Astrocyte (in vitro differentiated cells and primary cell): ENCODE results near the gene PLA2G3. TPM values are rescaled to one million over a fixed set of nuclear protein-coding genes. Genes with fewer than 3 reads are reported as not detected.
A peak's percentile ranks its signal among the peaks of the same experiment; 100 is the strongest.

Experiments
- DNase-seq: peaks from one replicate; pipeline ENCODE4 v3.0.0-alpha.2; 2010; ENCODE audit warnings: low read depth
- FAIRE-seq: peaks from 2 replicates; lab custom pipeline; 2011; peaks lifted over from hg19 to GRCh38; lab: Jason Lieb, UNC
- H2AFZ ChIP-seq: 2 replicates; pipeline ENCODE4 v1.6.0; 2012; ENCODE audit warnings: low read depth, low read length, inconsistent platforms
- H3K27ac ChIP-seq: 2 replicates; pipeline ENCODE4 v1.5.1; 2011; ENCODE audit warnings: low read depth, low read length, inconsistent platforms
- H3K27me3 ChIP-seq: 2 replicates; pipeline ENCODE4 v1.6.0; 2011; ENCODE audit warnings: low read length, inconsistent platforms; ENCODE audit not compliant: insufficient read depth
- H3K36me3 ChIP-seq: 2 replicates; pipeline ENCODE4 v1.5.1; 2011; ENCODE audit warnings: low read length, inconsistent platforms; ENCODE audit not compliant: insufficient read depth
- H3K4me1 ChIP-seq: 2 replicates; pipeline ENCODE4 v1.5.1; 2011; ENCODE audit warnings: low read length, inconsistent platforms; ENCODE audit not compliant: insufficient read depth
- H3K4me2 ChIP-seq: 2 replicates; pipeline ENCODE4 v1.6.0; 2012; ENCODE audit warnings: low read length, inconsistent platforms
- H3K4me3 ChIP-seq: 2 replicates; pipeline ENCODE4 v1.5.1; 2011; ENCODE audit warnings: low read depth, mild to moderate bottlenecking, low read length, inconsistent platforms; ENCODE audit not compliant: insufficient read depth
- H3K79me2 ChIP-seq: 2 replicates; pipeline ENCODE4 v1.6.0; 2012; ENCODE audit warnings: mild to moderate bottlenecking, low read length, inconsistent platforms; ENCODE audit not compliant: insufficient read depth
- H3K9ac ChIP-seq: 2 replicates; pipeline ENCODE4 v1.6.0; 2012; ENCODE audit warnings: mild to moderate bottlenecking, low read length, inconsistent platforms
- H3K9me3 ChIP-seq: 2 replicates; pipeline ENCODE4 v1.5.1; 2012; ENCODE audit warnings: low read depth, mild to moderate bottlenecking, low read length, inconsistent platforms; ENCODE audit not compliant: insufficient read depth
- H4K20me1 ChIP-seq: 2 replicates; pipeline ENCODE4 v1.6.0; 2012; ENCODE audit warnings: low read length, inconsistent platforms; ENCODE audit not compliant: insufficient read depth
- H3K27ac Mint-ChIP-seq: one replicate; pipeline ENCODE4 v1.8.0; 2021; ENCODE audit warnings: mild to moderate bottlenecking, mixed read lengths; ENCODE audit not compliant: unreplicated experiment
- H3K27me3 Mint-ChIP-seq: one replicate; pipeline ENCODE4 v1.8.0; 2021; ENCODE audit warnings: low read depth, mixed read lengths; ENCODE audit not compliant: unreplicated experiment
- H3K36me3 Mint-ChIP-seq: one replicate; pipeline ENCODE4 v1.8.0; 2021; ENCODE audit warnings: low read depth, mixed read lengths; ENCODE audit not compliant: unreplicated experiment
- H3K4me1 Mint-ChIP-seq: one replicate; pipeline ENCODE4 v1.8.0; 2021; ENCODE audit warnings: low read depth, mixed read lengths; ENCODE audit not compliant: unreplicated experiment
- H3K4me3 Mint-ChIP-seq: one replicate; pipeline ENCODE4 v1.8.0; 2021; ENCODE audit warnings: mild to moderate bottlenecking, moderate library complexity, mixed read lengths; ENCODE audit not compliant: unreplicated experiment
- H3K9me3 Mint-ChIP-seq: one replicate; pipeline ENCODE4 v1.8.0; 2021; ENCODE audit warnings: mild to moderate bottlenecking, mixed read lengths; ENCODE audit not compliant: unreplicated experiment
- CTCF ChIP-seq: IDR thresholded peaks from 2 replicates; pipeline ENCODE4 v1.5.1; 2011; ENCODE audit warnings: low read depth, mild to moderate bottlenecking, inconsistent platforms, low read length, moderate library complexity; ENCODE audit not compliant: insufficient read depth
- EZH2 ChIP-seq: IDR thresholded peaks from 2 replicates; pipeline ENCODE4 v1.6.1; 2012; ENCODE audit warnings: mild to moderate bottlenecking, low read length, inconsistent platforms; ENCODE audit not compliant: insufficient read depth
- microRNA-seq: library from miRNA; unstranded; fragments of <30 nt; microRNA quantifications from one replicate; pipeline ENCODE4 v1.2.0, GENCODE V29; 2020
- total RNA-seq: library from RNA; stranded (reverse); gene quantifications from 2 replicates; pipeline ENCODE4 v1.2.1, GENCODE V29; 2021

PLA2G3 gene
- total RNA-seq, 1 donor from 2014 or later: not detected

- no peaks in the 10 kb centered on the region for H3K27me3 Mint-ChIP-seq
- H3K27ac ChIP-seq: peak overlapping the region; percentile 74
- peak overlapping the region; percentile 82 for H3K4me3 ChIP-seq
- FAIRE-seq (no peak), DNase-seq (no peak)
- H3K36me3 ChIP-seq: peaks cover 22% of the 10 kb centered on the region
- H3K36me3 Mint-ChIP-seq: peaks cover 4% of the 10 kb centered on the region
- no peak overlapping the region for H2AFZ ChIP-seq
- peaks cover 24% of the 10 kb centered on the region for H3K4me1 Mint-ChIP-seq
- TF ChIP-seq CTCF (no peak), EZH2 (no peak)
- peaks cover 74% of the 10 kb centered on the region for H3K79me2 ChIP-seq
- peak overlapping the region; percentile 96 for H3K4me2 ChIP-seq
- peaks cover 66% of the 10 kb centered on the region for H4K20me1 ChIP-seq
- peaks cover 50% of the 10 kb centered on the region for H3K4me1 ChIP-seq
- peak overlapping the region; percentile 92 for H3K9ac ChIP-seq
- H3K4me3 Mint-ChIP-seq: peak overlapping the region; percentile 64
- H3K27ac Mint-ChIP-seq: peak overlapping the region; percentile 69
- no peaks in the 10 kb centered on the region for H3K27me3 ChIP-seq
- peaks cover 5% of the 10 kb centered on the region for H3K9me3 Mint-ChIP-seq
- H3K9me3 ChIP-seq: no peaks in the 10 kb centered on the region
Observed at GRCh38 chr22:31085493-31085824, 54.8 kb downstream of the PLA2G3 start.

- H3K4me1 ChIP-seq: peaks cover 51% of the 10 kb centered on the region
- FAIRE-seq: no peak
- peaks cover 4% of the 10 kb centered on the region for H3K36me3 Mint-ChIP-seq
- H2AFZ ChIP-seq: peak overlapping the region; percentile 74
- H3K27ac Mint-ChIP-seq: peak overlapping the region; percentile 83
- H3K4me3 ChIP-seq: peak overlapping the region; percentile 82
- peak overlapping the region; percentile 96 for H3K4me2 ChIP-seq
- DNase-seq: peak; percentile 64
- peaks cover 5% of the 10 kb centered on the region for H3K9me3 Mint-ChIP-seq
- no peaks in the 10 kb centered on the region for H3K9me3 ChIP-seq
- H3K79me2 ChIP-seq: peaks cover 74% of the 10 kb centered on the region
- peaks cover 63% of the 10 kb centered on the region for H4K20me1 ChIP-seq
- peak overlapping the region; percentile 86 for H3K4me3 Mint-ChIP-seq
- TF ChIP-seq EZH2: no peak
- TF ChIP-seq CTCF: peak; percentile 39
- H3K27me3 ChIP-seq: no peaks in the 10 kb centered on the region
- H3K4me1 Mint-ChIP-seq: peaks cover 24% of the 10 kb centered on the region
- peak overlapping the region; percentile 74 for H3K27ac ChIP-seq
- H3K36me3 ChIP-seq: peaks cover 22% of the 10 kb centered on the region
- no peaks in the 10 kb centered on the region for H3K27me3 Mint-ChIP-seq
- H3K9ac ChIP-seq: peak overlapping the region; percentile 92
Observed at GRCh38 chr22:31084811-31085492, 55.4 kb downstream of the PLA2G3 start.

Small RNAs within 50 kb of the gene (microRNA-seq; reads per million reads assigned to microRNA genes)
- 20.5 reads per million, percentile 47 among the genes with 10 or more reads in this experiment for gene MIR3928

Other genes starting within 250 kb of the PLA2G3 start
- gene MORC2, start 171.7 kb downstream of the PLA2G3 start, total RNA-seq: 39.7 and 45.9 TPM in 2 replicates
- 107 and 121 TPM in 2 replicates for gene TUG1, start 171.2 kb downstream of the PLA2G3 start, total RNA-seq
- 97.5 and 98.9 TPM in 2 replicates for gene SMTN, start 59.2 kb downstream of the PLA2G3 start, total RNA-seq
- gene SELENOM, start 32.9 kb downstream of the PLA2G3 start, total RNA-seq: 157 and 205 TPM in 2 replicates
- gene INPP5J, start 17.5 kb downstream of the PLA2G3 start, total RNA-seq: 3.0 and 3.3 TPM in 2 replicates
- gene RNF185, start 19.7 kb upstream of the PLA2G3 start, total RNA-seq: 28.9 and 29.3 TPM in 2 replicates
- 128 and 136 TPM in 2 replicates for gene LIMK2, start 71.8 kb upstream of the PLA2G3 start, total RNA-seq
- gene PIK3IP1, start 152.0 kb upstream of the PLA2G3 start, total RNA-seq: 21.4 and 22.3 TPM in 2 replicates
- 20.1 and 24.0 TPM in 2 replicates for gene PATZ1, start 205.8 kb upstream of the PLA2G3 start, total RNA-seq